Measurements from ENCODE around the gene LCOR. TPM values are rescaled to one million over a fixed set of nuclear protein-coding genes. Genes with fewer than 3 reads are reported as not detected.

LCOR gene
- total RNA-seq, 1 experiment from 2014 or later, result 10.5 TPM

DNA sequence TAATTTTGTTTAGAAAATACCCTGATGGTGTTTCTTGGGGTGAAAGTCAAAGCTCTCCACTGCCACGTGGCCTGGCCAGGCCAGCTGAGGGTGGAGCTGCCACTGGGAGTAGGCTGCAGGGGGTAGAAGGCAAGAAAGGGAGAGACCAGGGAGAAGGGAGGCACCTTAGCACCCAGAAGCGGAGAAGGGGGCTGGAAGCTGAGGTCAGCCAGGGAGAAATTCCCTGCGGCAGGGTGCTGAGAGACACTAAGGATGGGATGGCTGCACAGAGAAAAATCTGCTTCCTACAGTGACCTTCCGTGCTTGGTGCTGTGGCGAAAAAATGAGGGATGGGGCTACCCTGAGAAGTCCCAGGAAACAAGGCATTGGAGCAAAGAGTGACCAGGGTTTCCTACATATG is 210.0 kb downstream of the LCOR start:
- H3K9me3 ChIP-seq (ENCODE audit: low read length), result no peaks in the 10 kb centered on the region
- H4K20me1 ChIP-seq (ENCODE audit: low read length), result no peaks in the 10 kb centered on the region
- no peak overlapping the region for H3K4me3 ChIP-seq (ENCODE audit: low read length)
- H3K79me2 ChIP-seq (ENCODE audit: low read length), result no peaks in the 10 kb centered on the region
- CTCF ChIA-PET, result no interaction called here
- no peaks in the 10 kb centered on the region for H3K36me3 ChIP-seq (ENCODE audit: low read depth, low read length)
- H3K4me1 ChIP-seq (ENCODE audit: insufficient read depth, low read length), result 0 out of 2 replicates have a peak, but pooled peaks cover 8% of the 10 kb centered on the region
- H3K27ac ChIP-seq (ENCODE audit: low read length), result no peak overlapping the region
- ATAC-seq (no peak), DNase-seq (no peak)
- no peak overlapping the region for H2AFZ ChIP-seq (ENCODE audit: low read length)
- POLR2A ChIA-PET (ENCODE audit: unreplicated experiment), result no interaction called here
- TF ChIP-seq CTCF (conservative IDR thresholded peaks at IDR 0.05; ENCODE audit: low read depth, low read length) (no peak), EZH2 (IDR thresholded peaks at IDR 0.05; ENCODE audit: low read length, unreplicated experiment) (no peak), EZH2phosphoT487 (IDR thresholded peaks at IDR 0.05; ENCODE audit: borderline replicate concordance, low read length) (no peak)
- no peaks in the 10 kb centered on the region for H3F3A ChIP-seq (ENCODE audit: low read length, unreplicated experiment)
- intact Hi-C loops (cut with micrococcal nuclease), result no loop called here
- BruUV-seq (replicated peaks), result no TSS peak
- no peak overlapping the region for H3K4me2 ChIP-seq (ENCODE audit: low read length)
- no peaks in the 10 kb centered on the region for H3K27me3 ChIP-seq (ENCODE audit: low read length)
- no peak overlapping the region for H3K9ac ChIP-seq (ENCODE audit: low read length)
- no peaks in the 10 kb centered on the region for H3K9me2 ChIP-seq (replicated peaks; ENCODE audit: low read length)

GRCh38 chr10:97042716-97043562 is 210.8 kb downstream of the LCOR start:
- H3K9ac ChIP-seq (ENCODE audit: low read length), result no peak overlapping the region
- no peaks in the 10 kb centered on the region for H4K20me1 ChIP-seq (ENCODE audit: low read length)
- no peak overlapping the region for H2AFZ ChIP-seq (ENCODE audit: low read length)
- TF ChIP-seq EZH2phosphoT487 (IDR thresholded peaks at IDR 0.05; ENCODE audit: borderline replicate concordance, low read length) (no peak), EZH2 (IDR thresholded peaks at IDR 0.05; ENCODE audit: low read length, unreplicated experiment) (no peak), CTCF (conservative IDR thresholded peaks at IDR 0.05; ENCODE audit: low read depth, low read length) (no peak)
- H3F3A ChIP-seq (ENCODE audit: low read length, unreplicated experiment), result no peaks in the 10 kb centered on the region
- no peak overlapping the region for H3K27ac ChIP-seq (ENCODE audit: low read length)
- intact Hi-C loops (cut with micrococcal nuclease), result no loop called here
- H3K9me3 ChIP-seq (ENCODE audit: low read length), result no peaks in the 10 kb centered on the region
- H3K9me2 ChIP-seq (replicated peaks; ENCODE audit: low read length), result no peaks in the 10 kb centered on the region
- no peak overlapping the region for H3K4me3 ChIP-seq (ENCODE audit: low read length)
- DNase-seq, result no peak
- H3K4me1 ChIP-seq (ENCODE audit: insufficient read depth, low read length), result 0 out of 2 replicates have a peak, but pooled peaks cover 4% of the 10 kb centered on the region
- BruUV-seq (replicated peaks), result no TSS peak
- no peak overlapping the region for H3K4me2 ChIP-seq (ENCODE audit: low read length)
- POLR2A ChIA-PET (ENCODE audit: unreplicated experiment), result no interaction called here
- no peak for ATAC-seq
- H3K79me2 ChIP-seq (ENCODE audit: low read length), result no peaks in the 10 kb centered on the region
- H3K36me3 ChIP-seq (ENCODE audit: low read depth, low read length), result no peaks in the 10 kb centered on the region
- no peaks in the 10 kb centered on the region for H3K27me3 ChIP-seq (ENCODE audit: low read length)
- CTCF ChIA-PET, result no interaction called here

DNA sequence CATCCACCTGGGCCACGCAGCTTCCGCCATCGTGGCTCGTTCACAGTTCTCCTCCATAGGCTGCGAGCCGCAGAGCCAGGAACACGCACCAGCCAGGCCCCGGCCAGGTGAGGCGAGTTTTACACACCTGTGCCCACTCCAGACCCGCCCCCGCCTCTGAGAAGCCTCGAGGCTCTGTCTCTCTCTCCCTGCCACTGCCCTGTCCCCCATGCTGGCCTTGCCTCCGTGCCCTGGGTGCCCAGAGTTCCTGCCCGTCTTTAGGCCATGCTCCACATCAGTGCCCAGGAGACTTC is 211.4 kb downstream of the LCOR start:
- no peak for ATAC-seq
- intact Hi-C loops (cut with micrococcal nuclease), result no loop called here
- Histone ChIP-seq H3K4me1 (ENCODE audit: insufficient read depth, low read length) (no peaks in the 10 kb centered on the region), H3K4me3 (ENCODE audit: low read length) (no peak overlapping the region), H3K4me2 (ENCODE audit: low read length) (no peak overlapping the region), H2AFZ (ENCODE audit: low read length) (no peak overlapping the region), H3K9me2 (replicated peaks; ENCODE audit: low read length) (no peaks in the 10 kb centered on the region), H3K9me3 (ENCODE audit: low read length) (no peaks in the 10 kb centered on the region), H3K9ac (ENCODE audit: low read length) (no peak overlapping the region), H3K27ac (ENCODE audit: low read length) (no peak overlapping the region), H3F3A (ENCODE audit: low read length, unreplicated experiment) (no peaks in the 10 kb centered on the region), H4K20me1 (ENCODE audit: low read length) (no peaks in the 10 kb centered on the region), H3K79me2 (ENCODE audit: low read length) (no peaks in the 10 kb centered on the region), H3K27me3 (ENCODE audit: low read length) (no peaks in the 10 kb centered on the region), H3K36me3 (ENCODE audit: low read depth, low read length) (no peaks in the 10 kb centered on the region)
- TF ChIP-seq CTCF (conservative IDR thresholded peaks at IDR 0.05; ENCODE audit: low read depth, low read length) (no peak), EZH2phosphoT487 (IDR thresholded peaks at IDR 0.05; ENCODE audit: borderline replicate concordance, low read length) (no peak), EZH2 (IDR thresholded peaks at IDR 0.05; ENCODE audit: low read length, unreplicated experiment) (no peak)
- BruUV-seq (replicated peaks), result no TSS peak
- POLR2A ChIA-PET (ENCODE audit: unreplicated experiment), result no interaction called here
- no peak for DNase-seq
- CTCF ChIA-PET, result no interaction called here

Data from PC-3 (cell line).